Esophagus (tissue), 2 donors: Measurements from ENCODE around the gene GNAZ. TPM values are rescaled to one million over a fixed set of nuclear protein-coding genes. Genes with fewer than 3 reads are reported as not detected.
"Not testable (repeated sequence)": the region's sequence is repeated elsewhere in the genome, so short reads cannot be mapped to it uniquely, and the experiment has no call there.

ENCODE experiments used
- H3K27ac ChIP-seq, 2 donors: one replicate each; pipeline ENCODE4 v1.5.1; 2013; ENCODE audit warnings: low read depth in 2 of 2, mild to moderate bottlenecking in 2 of 2, inconsistent platforms in 1 of 2, low read length in 1 of 2, moderate library complexity in 1 of 2
- H3K27me3 ChIP-seq, 2 donors: one replicate each; pipeline ENCODE4 v1.6.1; 2013; ENCODE audit warnings: low read length in 2 of 2, control low read depth in 1 of 2, mild to moderate bottlenecking in 1 of 2; ENCODE audit not compliant: insufficient read depth in 2 of 2, control insufficient read depth in 1 of 2
- H3K36me3 ChIP-seq, 2 donors: one replicate each; pipeline ENCODE4 v1.6.1; 2013; ENCODE audit warnings: low read length in 1 of 2; ENCODE audit not compliant: control insufficient read depth in 2 of 2, insufficient read depth in 2 of 2
- H3K4me1 ChIP-seq, 2 donors: one replicate each; pipeline ENCODE4 v1.6.1; 2013; ENCODE audit warnings: low read length in 1 of 2; ENCODE audit not compliant: control insufficient read depth in 2 of 2, insufficient read depth in 2 of 2
- H3K4me3 ChIP-seq, 2 donors: one replicate each; pipeline ENCODE4 v1.5.1; 2013; ENCODE audit warnings: low read length in 2 of 2, mild to moderate bottlenecking in 2 of 2, low read depth in 1 of 2, moderate library complexity in 1 of 2
- H3K9me3 ChIP-seq, 2 donors: one replicate each; pipeline ENCODE4 v1.6.1; 2013; ENCODE audit warnings: mild to moderate bottlenecking in 2 of 2, low read depth in 1 of 2, low read length in 1 of 2, moderate library complexity in 1 of 2; ENCODE audit not compliant: control insufficient read depth in 2 of 2, insufficient read depth in 1 of 2
- WGBS, 2 donors: extraction: QIAGEN DNeasy Blood & Tissue Kit; methylation state at CpG; one replicate each; pipeline ENCODE4 v1.1.7; 2013; 5-methylcytosine and 5-hydroxymethylcytosine counted together
- polyA plus RNA-seq, 2 donors: library from polyadenylated mRNA; stranded (reverse); fragments of 200-250 nt; gene quantifications; one replicate each; pipeline ENCODE4 v1.2.3, GENCODE V29; 2013
- donor health status: healthy with polysubstance abuse.
- donor health status: Bipolar disorder and iron deficiency.

Gene GNAZ
- polyA plus RNA-seq, 2 donors, result 0.83 to 1.6 TPM

- Histone ChIP-seq H3K27me3 (no peaks in the 10 kb centered on the region), H3K4me3 (no peak overlapping the region), H3K4me1 (no peaks in the 10 kb centered on the region), H3K9me3 (no peaks in the 10 kb centered on the region), H3K27ac (no peak overlapping the region), H3K36me3 (no peaks in the 10 kb centered on the region)
- WGBS, 2 donors, result 63 to 76% methylated on average over 3 of the region's 3 CpGs
Measured at GRCh38 chr22:23042179-23042578, 28.1 kb upstream of the GNAZ start.

- Histone ChIP-seq H3K27me3 (peaks cover 0 to 3% of the 10 kb centered on the region in 2 donors), H3K9me3 (peaks cover 0 to 6% of the 10 kb centered on the region in 2 donors), H3K4me1 (no peaks in the 10 kb centered on the region), H3K36me3 (no peaks in the 10 kb centered on the region), H3K27ac (no peak overlapping the region), H3K4me3 (no peak overlapping the region)
- 30 to 35% methylated on average over 1 of the region's 1 CpG for WGBS, 2 donors
Measured at GRCh38 chr22:23044570-23044969, 25.7 kb upstream of the GNAZ start.

GRCh38 chr22:23045461-23045860 lies 24.9 kb upstream of the GNAZ start:
- WGBS, 2 donors, result 51 to 73% methylated on average over 2 of the region's 2 CpGs
- H3K4me1 ChIP-seq, result no peaks in the 10 kb centered on the region
- no peak overlapping the region for H3K4me3 ChIP-seq
- no peak overlapping the region for H3K27ac ChIP-seq
- H3K9me3 ChIP-seq, result peaks cover 0 to 6% of the 10 kb centered on the region in 2 donors
- peaks cover 0 to 3% of the 10 kb centered on the region in 2 donors for H3K27me3 ChIP-seq
- no peaks in the 10 kb centered on the region for H3K36me3 ChIP-seq

- H3K27ac ChIP-seq, result no peak overlapping the region
Measured at GRCh38 chr22:23047265-23047664, 23.1 kb upstream of the GNAZ start.

GRCh38 chr22:23047742-23048141 lies 22.6 kb upstream of the GNAZ start:
- WGBS, 2 donors, result 73 to 81% methylated on average over 6 of the region's 6 CpGs
- Histone ChIP-seq H3K36me3 (no peaks in the 10 kb centered on the region), H3K27me3 (peaks cover 0 to 3% of the 10 kb centered on the region in 2 donors), H3K9me3 (peaks cover 0 to 6% of the 10 kb centered on the region in 2 donors), H3K4me3 (no peak overlapping the region), H3K27ac (no peak overlapping the region), H3K4me1 (no peaks in the 10 kb centered on the region)

More at GRCh38 chr22:23047265-23047664, 23.1 kb upstream of the GNAZ start:
- Histone ChIP-seq H3K4me1 (no peaks in the 10 kb centered on the region), H3K4me3 (no peak overlapping the region), H3K9me3 (peaks cover 0 to 6% of the 10 kb centered on the region in 2 donors), H3K27me3 (peaks cover 0 to 3% of the 10 kb centered on the region in 2 donors), H3K36me3 (no peaks in the 10 kb centered on the region)
- WGBS, 2 donors, result 83 to 84% methylated on average over 8 of the region's 8 CpGs

- H3K4me1 ChIP-seq, H3K4me3 ChIP-seq, H3K27ac ChIP-seq, H3K27me3 ChIP-seq, H3K9me3 ChIP-seq, H3K36me3 ChIP-seq: not testable (repeated sequence)
- WGBS, 2 donors, result 83 to 86% methylated on average over 1 of the region's 1 CpG
Measured at GRCh38 chr22:23050546-23050945, 19.8 kb upstream of the GNAZ start.

GRCh38 chr22:23053051-23053707 lies 17.1 kb upstream of the GNAZ start:
- no peak overlapping the region for H3K4me3 ChIP-seq
- H3K9me3 ChIP-seq, result peaks cover 0 to 5% of the 10 kb centered on the region in 2 donors
- no peaks in the 10 kb centered on the region for H3K36me3 ChIP-seq
- H3K27me3 ChIP-seq, result no peaks in the 10 kb centered on the region
- WGBS, 2 donors, result 41 to 50% methylated on average over 5 of the region's 5 CpGs
- H3K27ac ChIP-seq, result no peak overlapping the region
- H3K4me1 ChIP-seq, result no peaks in the 10 kb centered on the region

- no peaks in the 10 kb centered on the region for H3K27me3 ChIP-seq
- H3K4me1 ChIP-seq, result no peaks in the 10 kb centered on the region
- no peak overlapping the region for H3K4me3 ChIP-seq
- peaks cover 0 to 5% of the 10 kb centered on the region in 2 donors for H3K9me3 ChIP-seq
- WGBS, 2 donors, result 91 to 92% methylated on average over 8 of the region's 8 CpGs
- H3K36me3 ChIP-seq, result no peaks in the 10 kb centered on the region
- H3K27ac ChIP-seq, result no peak overlapping the region
Measured at GRCh38 chr22:23053912-23054530, 16.3 kb upstream of the GNAZ start.

GRCh38 chr22:23054531-23055257 lies 15.6 kb upstream of the GNAZ start:
- H3K9me3 ChIP-seq, result peaks cover 0 to 5% of the 10 kb centered on the region in 2 donors
- H3K27ac ChIP-seq, result no peak overlapping the region
- no peaks in the 10 kb centered on the region for H3K4me1 ChIP-seq
- no peak overlapping the region for H3K4me3 ChIP-seq
- 61 to 72% methylated on average over 5 of the region's 5 CpGs for WGBS, 2 donors
- no peaks in the 10 kb centered on the region for H3K27me3 ChIP-seq
- no peaks in the 10 kb centered on the region for H3K36me3 ChIP-seq
